HG03097 (cell line): ENCODE measurements around the gene GNB5.
A peak's percentile ranks its signal among the peaks of the same experiment; 100 is the strongest.

Experiments
- ATAC-seq: cut with Tn5 transposase; IDR thresholded peaks from one replicate; pipeline ENCODE4 v1.9.1; 2021; ENCODE audit not compliant: unreplicated experiment, low FRiP score

Gene GNB5

DNA sequence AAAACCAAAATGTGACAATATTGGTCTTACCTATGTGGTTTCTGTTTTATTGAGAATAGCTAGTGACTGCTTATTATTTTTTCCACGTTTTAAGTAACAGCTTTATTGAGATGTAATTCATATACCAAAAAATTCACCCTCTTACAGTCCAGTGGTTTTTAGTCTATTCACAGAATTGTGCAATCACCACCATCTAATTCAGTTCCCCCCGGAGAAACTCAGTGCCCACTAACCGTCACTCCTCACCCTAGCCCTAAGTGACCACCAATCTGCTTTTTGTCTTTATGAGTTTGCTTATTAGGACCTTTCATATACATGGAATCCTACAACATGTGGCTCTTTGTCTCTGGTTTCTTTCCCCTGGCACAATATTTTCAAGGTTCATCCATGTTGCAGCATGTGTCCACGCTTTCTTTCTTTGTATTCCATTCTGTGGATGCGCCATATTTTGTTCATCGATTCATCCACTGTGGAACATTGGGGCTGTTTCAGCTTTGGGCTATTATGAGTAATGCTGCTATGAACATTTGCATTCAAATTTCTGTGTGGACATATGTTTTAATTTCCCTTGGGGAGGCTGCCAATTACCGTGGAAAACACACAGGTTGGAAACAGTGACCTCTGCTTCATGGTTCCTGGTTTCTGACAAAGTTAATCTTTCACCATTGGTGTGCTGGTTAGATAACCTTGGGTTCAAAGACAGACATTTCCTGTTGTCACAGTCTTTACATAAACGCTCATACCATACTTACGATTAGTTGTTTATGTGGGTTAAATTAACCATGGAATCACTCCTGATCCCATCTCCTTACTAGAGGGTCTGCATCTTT is 75.4 kb downstream of the GNB5 start:
- ATAC-seq = no peak

GRCh38 chr15:52114261-52115055 is 76.7 kb downstream of the GNB5 start:
- ATAC-seq = no peak

DNA sequence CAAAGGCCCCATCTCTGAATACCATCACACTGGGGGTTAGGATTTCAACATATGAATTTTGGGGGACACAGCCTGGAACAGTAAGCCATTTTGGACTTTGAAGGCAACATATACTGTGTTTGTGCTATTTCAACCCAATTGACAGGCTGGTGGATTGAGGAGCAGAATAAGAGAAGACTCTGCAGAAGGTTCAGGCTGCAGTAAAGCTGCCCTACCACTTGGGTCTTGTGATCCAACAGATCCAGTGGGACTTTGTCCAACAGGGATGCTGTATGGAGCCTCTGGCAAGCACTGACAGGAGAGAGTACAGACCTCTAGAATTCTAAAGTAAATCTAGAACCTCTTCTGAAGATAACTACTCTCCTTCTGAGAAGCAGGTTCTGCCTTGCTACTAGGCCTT is 77.5 kb downstream of the GNB5 start:
- no peak for ATAC-seq

GRCh38 chr15:52113235-52113634 is 78.0 kb downstream of the GNB5 start:
- ATAC-seq = no peak

DNA sequence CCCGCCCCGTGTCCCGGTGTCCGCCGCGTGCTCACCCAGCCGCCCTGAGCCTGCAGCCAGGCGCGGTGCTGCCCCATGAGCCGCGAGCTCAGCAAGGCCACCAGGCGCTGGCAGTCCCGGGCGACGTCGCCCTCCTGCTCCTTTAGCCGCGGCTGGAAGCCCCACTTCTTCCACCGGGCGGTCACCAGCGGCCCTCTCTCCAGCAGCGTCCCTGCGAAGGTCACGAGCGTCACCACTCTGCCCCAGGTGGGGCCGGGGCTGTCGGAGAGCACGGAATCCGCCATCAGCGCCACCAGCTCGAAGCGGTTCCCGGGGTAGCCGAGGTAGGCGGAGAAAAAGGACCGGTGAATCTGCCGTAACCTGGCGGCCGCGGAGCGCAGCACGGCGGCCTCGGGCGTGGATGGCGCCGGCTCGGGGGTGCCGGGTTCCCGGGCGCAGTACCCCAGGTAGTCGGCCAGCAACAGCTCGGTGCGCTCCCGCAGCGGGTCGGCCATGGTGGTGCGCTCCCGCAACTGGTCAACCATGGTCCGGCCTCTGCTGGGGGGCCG is 78.9 kb downstream of the GNB5 start:
- ATAC-seq = no peak

- no peak for ATAC-seq
Observed at GRCh38 chr15:52111517-52112202, 79.5 kb downstream of the GNB5 start.

GRCh38 chr15:52109559-52110451 is 81.4 kb downstream of the GNB5 start:
- peak; percentile 46 for ATAC-seq

GRCh38 chr15:52107238-52107637 is 84.0 kb downstream of the GNB5 start:
- ATAC-seq = no peak

DNA sequence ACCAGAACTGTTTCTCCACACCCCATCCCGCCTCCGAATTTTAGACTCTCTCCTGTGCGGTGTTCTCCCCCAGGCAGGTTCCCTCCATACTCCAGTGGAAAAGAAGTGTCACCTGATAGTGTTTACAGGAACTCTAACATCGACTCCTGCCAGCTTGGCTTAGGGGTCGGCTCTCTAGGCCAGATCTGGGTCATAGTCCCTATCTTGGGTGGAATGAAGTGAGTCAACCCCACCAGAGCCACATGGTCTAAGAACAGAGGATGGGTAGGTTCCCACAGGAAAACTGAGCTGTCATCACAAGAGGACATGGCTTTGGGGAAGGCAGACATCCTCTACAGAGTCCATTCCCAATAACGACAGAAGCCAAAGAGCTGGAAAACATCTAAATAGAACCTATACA is 84.6 kb downstream of the GNB5 start:
- ATAC-seq = no peak

GRCh38 chr15:52105846-52106245 is 85.3 kb downstream of the GNB5 start:
- ATAC-seq = no peak

DNA sequence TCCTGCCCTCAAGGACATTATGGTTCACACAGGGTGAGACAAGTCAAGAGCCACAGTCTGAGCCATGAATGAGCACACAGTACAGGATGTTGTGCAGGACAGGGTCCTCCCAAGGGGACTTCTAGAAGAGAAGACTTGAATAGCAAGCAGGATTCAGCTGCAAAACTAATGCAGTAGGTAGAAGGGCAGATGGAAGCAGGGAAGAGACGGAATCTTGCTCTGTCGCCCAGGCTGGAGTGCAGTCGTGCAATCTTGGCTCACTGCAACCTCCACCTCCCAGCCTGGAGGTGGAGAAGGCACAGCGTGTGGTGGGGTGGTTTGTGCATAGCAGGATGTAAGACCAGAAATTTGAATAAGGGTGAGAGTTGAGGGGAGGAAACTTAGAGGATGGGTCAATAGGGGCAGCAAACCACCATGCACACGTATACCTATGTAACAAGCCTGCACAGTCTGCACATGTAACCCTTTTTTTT is 86.6 kb downstream of the GNB5 start:
- ATAC-seq = no peak

- peak; percentile 57 for ATAC-seq
Observed at GRCh38 chr15:52103217-52104207, 87.7 kb downstream of the GNB5 start.

- no peak for ATAC-seq
Observed at GRCh38 chr15:52102463-52102862, 88.7 kb downstream of the GNB5 start.

DNA sequence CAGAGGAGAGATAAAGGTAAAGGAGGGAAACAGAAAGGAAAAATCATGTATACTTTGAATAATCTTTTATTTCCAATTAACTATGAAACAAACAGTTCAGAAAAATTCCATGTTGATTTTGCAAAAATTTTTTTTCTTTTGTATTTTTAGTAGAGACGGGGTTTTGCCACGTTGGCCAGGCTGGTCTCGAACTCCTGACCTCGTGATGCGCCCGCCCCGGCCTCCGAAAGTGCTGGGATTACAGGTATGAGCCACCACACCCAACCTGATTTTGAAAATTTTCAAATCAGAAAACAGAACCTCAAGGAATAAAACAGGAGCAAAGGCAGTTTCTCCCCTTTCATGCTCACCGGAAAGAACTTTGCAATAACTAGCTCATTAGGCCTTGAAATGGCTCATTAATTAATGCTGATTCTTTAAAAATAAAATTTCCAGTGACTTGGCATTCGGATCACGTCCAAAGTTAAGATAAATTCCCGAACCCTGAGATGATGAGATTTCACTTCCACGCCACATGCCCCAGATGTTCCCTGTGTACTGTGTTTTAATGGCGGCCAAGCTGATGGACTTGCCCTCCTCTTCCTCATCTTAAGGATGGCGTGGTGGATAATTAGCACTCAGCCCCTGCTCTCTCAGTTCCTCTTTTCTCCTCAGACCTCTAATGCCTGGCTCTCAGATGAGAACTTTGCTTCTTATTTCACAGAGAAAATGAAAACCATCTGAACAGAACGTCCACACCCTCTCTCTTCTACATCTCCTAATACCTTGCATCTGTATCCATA is 89.5 kb downstream of the GNB5 start:
- ATAC-seq = no peak

- ATAC-seq = no peak
Observed at GRCh38 chr15:52100807-52101442, 90.3 kb downstream of the GNB5 start.

GRCh38 chr15:52099651-52100272 is 91.4 kb downstream of the GNB5 start:
- ATAC-seq = no peak

DNA sequence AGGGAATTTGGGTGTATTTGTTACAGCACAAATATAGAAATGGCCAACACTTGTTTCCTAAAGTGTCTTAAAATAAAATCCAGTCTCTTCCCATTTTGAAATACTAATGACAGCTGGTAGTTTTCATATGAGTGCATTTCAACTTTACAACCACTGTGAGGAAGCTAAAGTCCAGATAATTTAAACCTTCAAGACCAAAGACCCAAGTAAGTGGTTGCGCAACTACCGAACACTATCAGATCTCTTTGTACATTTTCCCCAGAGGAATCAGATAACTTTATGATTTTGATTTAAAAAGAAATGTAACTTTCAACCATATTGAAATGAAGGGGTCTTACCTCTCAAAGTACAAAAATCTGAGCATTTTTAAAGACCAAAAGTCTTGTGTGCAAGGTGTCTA is 92.9 kb downstream of the GNB5 start:
- ATAC-seq = no peak
